Panc1 (cell line): ENCODE results near the gene NRROS. TPM values are rescaled to one million over a fixed set of nuclear protein-coding genes. Genes with fewer than 3 reads are reported as not detected.

Experiments
- ATAC-seq: fragments of 200-7000 bp; cut with Tn5 transposase; 2 replicates; pipeline ENCODE4 v1.9.1; 2020; ENCODE audit warnings: mild to moderate bottlenecking, moderate library complexity
- BruUV-seq: library from RNA; stranded (reverse); fragments of 400-500 nt; replicated peaks from 2 replicates; lab custom pipeline; 2021; lab: Mats Ljungman, UMichigan
- CTCF ChIA-PET: fragments of 300-600 bp; sonication (Branson Sonifier 250); formaldehyde crosslinking; loops from one replicate; lab custom pipeline; 2022; ENCODE audit warnings: antibody characterized with exemption; lab: Charles Lee
- POLR2A ChIA-PET: fragments of 300-600 bp; sonication (Branson Sonifier 250); formaldehyde crosslinking; loops from one replicate; lab custom pipeline; 2022; ENCODE audit warnings: antibody characterized with exemption; lab: Charles Lee
- DNase-seq: peaks from one replicate; pipeline ENCODE4 v3.0.0-alpha.2; 2010; ENCODE audit warnings: low read depth, low spot score
- H3K27ac ChIP-seq: 2 replicates; pipeline ENCODE4 v1.5.1; 2011; ENCODE audit warnings: mild to moderate bottlenecking, low read length, inconsistent platforms
- H3K27me3 ChIP-seq: fragments of 200-500 bp; sonication (Bioruptor generic); 2 replicates; pipeline ENCODE4 v1.6.0; 2014; ENCODE audit warnings: low read length, inconsistent platforms; ENCODE audit not compliant: control insufficient read depth, insufficient read depth
- H3K36me3 ChIP-seq: fragments of 200-500 bp; sonication (Bioruptor generic); 2 replicates; pipeline ENCODE4 v1.5.1; 2014; ENCODE audit warnings: inconsistent platforms, mild to moderate bottlenecking, low read length, moderate library complexity; ENCODE audit not compliant: control insufficient read depth, insufficient read depth
- H3K4me1 ChIP-seq: 2 replicates; pipeline ENCODE4 v1.5.1; 2011; ENCODE audit warnings: inconsistent platforms, mild to moderate bottlenecking, low read length, moderate library complexity; ENCODE audit not compliant: control insufficient read depth, insufficient read depth
- H3K4me3 ChIP-seq, 2 experiments: 2 replicates each; pipeline ENCODE4 v1.5.1; 2011 to 2012; ENCODE audit warnings: low read depth in 2 of 2, low read length in 2 of 2, mild to moderate bottlenecking in 2 of 2, inconsistent platforms in 1 of 2, moderate library complexity in 1 of 2
- H3K9me3 ChIP-seq: fragments of 200-500 bp; sonication (Bioruptor generic); 2 replicates; pipeline ENCODE4 v1.5.1; 2014; ENCODE audit warnings: low read depth, mild to moderate bottlenecking, inconsistent platforms, low read length, moderate library complexity; ENCODE audit not compliant: control insufficient read depth, insufficient read depth
- CTCF ChIP-seq: fragments of 450-650 bp; IDR thresholded peaks from 2 replicates; pipeline ENCODE4 v1.5.1; 2017; ENCODE audit warnings: mild to moderate bottlenecking
- POLR2AphosphoS5 ChIP-seq: IDR thresholded peaks from 2 replicates; pipeline ENCODE4 v1.6.1; 2012; ENCODE audit warnings: mild to moderate bottlenecking, low read depth, low read length, moderate library complexity
- REST ChIP-seq, 2 experiments: IDR thresholded peaks; 2 replicates each; pipeline ENCODE4 v1.6.1; 2011 to 2012; ENCODE audit warnings: low read depth in 2 of 2, control low read depth in 1 of 2, low read length in 1 of 2, mild to moderate bottlenecking in 1 of 2, moderate library complexity in 1 of 2; ENCODE audit not compliant: insufficient read depth in 1 of 2
- SIN3A ChIP-seq: IDR thresholded peaks from 2 replicates; pipeline ENCODE4 v1.6.1; 2012; ENCODE audit warnings: low read depth, mild to moderate bottlenecking, low read length, moderate library complexity, borderline replicate concordance; ENCODE audit not compliant: insufficient read depth
- TCF7L2 ChIP-seq: IDR thresholded peaks from 2 replicates; pipeline ENCODE4 v1.6.1; 2011; ENCODE audit warnings: mild to moderate bottlenecking, low read depth, low read length, inconsistent platforms
- in situ Hi-C: cut with HindIII; loops from 2 replicates; pipeline ENCODE4 v1.10.0; 2016; ENCODE audit warnings: low sequenced_read_pairs, low pct_unique_long_range_greater_than_20kb
- intact Hi-C: fragments of 100-400 bp; cut with micrococcal nuclease; formaldehyde crosslinking; loops from one replicate; pipeline ENCODE4 v1.10.0; 2022; ENCODE audit not compliant: unreplicated experiment
- total RNA-seq: library from RNA; stranded (reverse); gene quantifications from one replicate; pipeline ENCODE4 v1.2.1, GENCODE V29; 2021; ENCODE audit not compliant: unreplicated experiment

Gene NRROS
- total RNA-seq, 1 experiment from 2014 or later, result 8.8 TPM

GRCh38 chr3:196603683-196604082 lies 35.8 kb upstream of the NRROS start:
- no TSS peak for BruUV-seq
- H3K4me3 ChIP-seq, result no peak overlapping the region
- no peak for TF ChIP-seq TCF7L2
- TF ChIP-seq REST (IDR thresholded peaks at IDR 0.05; ENCODE audit: insufficient read depth in 1 of 2, low read depth in 2 of 2, low read length in 1 of 2), result no peak
- TF ChIP-seq POLR2AphosphoS5, result no peak
- no peak for TF ChIP-seq CTCF
- TF ChIP-seq SIN3A, result no peak
- ChIA-PET CTCF (interaction anchor here (0.6 kb wide), 1 partner anchor 90 kb away, joined by 3 read pairs; no protein-coding TSS in a partner anchor), POLR2A (interaction anchor here (0.6 kb wide), 1 partner anchor 233 kb away, joined by 3 read pairs; no protein-coding TSS in a partner anchor)
- intact Hi-C loops, result no loop called here
- in situ Hi-C loops, result no loop called here
- peaks cover 5% of the 10 kb centered on the region; the same call in 1 of the 2 replicates for H3K4me1 ChIP-seq
- ATAC-seq, result no peak
- peaks cover 4% of the 10 kb centered on the region; the same call in 1 of the 2 replicates for H3K9me3 ChIP-seq
- H3K36me3 ChIP-seq, result no peaks in the 10 kb centered on the region
- H3K27me3 ChIP-seq, result no peaks in the 10 kb centered on the region
- no peak overlapping the region for H3K27ac ChIP-seq
- DNase-seq, result no peak

- no peaks in the 10 kb centered on the region for H3K36me3 ChIP-seq
- POLR2A ChIA-PET, result no interaction called here
- H3K4me3 ChIP-seq, result peak overlapping the region in 1 of 2 experiments; percentile 25; a peak in 1 of 4 replicates
- ATAC-seq (peak; percentile 57; the same call in 1 of the 2 replicates), DNase-seq (no peak)
- H3K9me3 ChIP-seq, result peaks cover 4% of the 10 kb centered on the region; the same call in 1 of the 2 replicates
- no TSS peak for BruUV-seq
- H3K4me1 ChIP-seq, result peaks cover 7% of the 10 kb centered on the region
- TF ChIP-seq SIN3A (no peak), REST (IDR thresholded peaks at IDR 0.05; ENCODE audit: insufficient read depth in 1 of 2, low read depth in 2 of 2, low read length in 1 of 2) (no peak), TCF7L2 (no peak), POLR2AphosphoS5 (no peak), CTCF (no peak)
- in situ Hi-C loops, result no loop called here
- intact Hi-C loops, result no loop called here
- no peaks in the 10 kb centered on the region for H3K27me3 ChIP-seq
- CTCF ChIA-PET, result interaction anchor here (0.6 to 0.7 kb wide), 4 partner anchors 9 to 237 kb away, joined by 3 to 8 read pairs (median 4); no protein-coding TSS in a partner anchor
- H3K27ac ChIP-seq, result no peak overlapping the region
Observed at GRCh38 chr3:196604548-196604947, 34.9 kb upstream of the NRROS start.
